ENCODE data around the gene RELN. TPM values are rescaled to one million over a fixed set of nuclear protein-coding genes. Genes with fewer than 3 reads are reported as not detected.

RELN gene
- total and polyA plus RNA-seq, 2 of the 13 experiments (the other 11 are each of a cell fraction or from before 2014, with no cell fraction given), result 315 to 332 TPM

- no peak for FAIRE-seq
- no peaks in the 10 kb centered on the region for H3K79me2 ChIP-seq (ENCODE audit: insufficient read depth, low read length)
- ChIA-PET CTCF (ENCODE audit: low intra/inter-chr PET ratio, low total read pairs) (no interaction called here), POLR2A (no interaction called here)
- intact Hi-C loops (cut with micrococcal nuclease; ENCODE audit: unreplicated experiment), result no loop called here
- no peak overlapping the region for H3K9ac ChIP-seq (ENCODE audit: insufficient read depth, low read depth, low read length)
- H3K4me3 ChIP-seq (replicated peaks in 1 of 3; ENCODE audit: insufficient read depth in 1 of 3, low read depth in 2 of 3, low read length in 3 of 3), result no peak overlapping the region
- no peak overlapping the region for H3K27ac ChIP-seq (ENCODE audit: extremely low read length, insufficient read depth, low read length)
- H4K20me1 ChIP-seq (ENCODE audit: insufficient read depth, low read length), result no peaks in the 10 kb centered on the region
- H3K27me3 ChIP-seq (ENCODE audit: control insufficient read depth in 1 of 2, insufficient read depth in 2 of 2, low read length in 2 of 2), result no peaks in the 10 kb centered on the region
- TF ChIP-seq HOXD1 (CRISPR knock-in tag; IDR thresholded peaks at IDR 0.05) (no peak), EP300 (IDR thresholded peaks at IDR 0.05; ENCODE audit: low read depth in 2 of 2, low read length in 2 of 2) (no peak), EP300 (CRISPR knock-in tag; IDR thresholded peaks at IDR 0.05; ENCODE audit: borderline replicate concordance) (no peak), XBP1 (CRISPR knock-in tag; IDR thresholded peaks at IDR 0.05) (no peak)
- no peak overlapping the region for H2AFZ ChIP-seq (ENCODE audit: low read length)
- peaks cover 0 to 10% of the 10 kb centered on the region in 2 experiments; a peak in 1 of 5 replicates for H3K36me3 ChIP-seq (replicated peaks in 1 of 2; ENCODE audit: control insufficient read depth in 1 of 2, insufficient read depth in 2 of 2, low read length in 2 of 2)
- in situ Hi-C loops (cut with HindIII; ENCODE audit: extremely low pct_ligation_motif_present, low pct_unique_long_range_greater_than_20kb), result no loop called here
- H3K4me1 ChIP-seq (ENCODE audit: insufficient read depth, low read length), result no peaks in the 10 kb centered on the region
- no peak for ATAC-seq
- DNase-seq (ENCODE audit: low spot score), result no peak
- BruUV-seq (replicated peaks), result no TSS peak
- WGBS (ENCODE audit: low lambda C conversion rate), result 70% methylated on average over 5 of the region's 5 CpGs
- no peak overlapping the region for H3K4me2 ChIP-seq (ENCODE audit: low read depth, low read length)
- H3K9me3 ChIP-seq (ENCODE audit: low read length), result no peaks in the 10 kb centered on the region
Measured at GRCh38 chr7:103532955-103533354, 456.5 kb downstream of the RELN start.

DNA sequence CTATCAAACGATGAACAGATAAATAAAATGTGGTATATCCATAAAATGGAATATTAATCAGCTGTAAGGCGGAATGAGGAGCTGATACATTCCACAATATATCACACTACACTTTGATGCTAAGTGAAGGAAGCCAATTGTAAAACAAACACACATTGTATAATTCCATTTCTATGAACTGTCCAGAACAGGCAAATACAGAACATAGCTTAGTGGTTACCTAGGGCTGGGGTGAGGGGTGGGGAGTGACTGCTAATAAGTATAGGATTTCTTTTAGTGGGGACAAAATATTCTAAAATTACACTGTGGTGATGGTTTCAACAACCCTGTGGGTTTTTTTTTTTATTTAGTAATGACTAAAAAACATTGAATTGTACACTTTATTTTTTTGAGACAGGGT lies 461.3 kb downstream of the RELN start:
- Histone ChIP-seq H3K27me3 (ENCODE audit: control insufficient read depth in 1 of 2, insufficient read depth in 2 of 2, low read length in 2 of 2) (no peaks in the 10 kb centered on the region), H3K36me3 (replicated peaks in 1 of 2; ENCODE audit: control insufficient read depth in 1 of 2, insufficient read depth in 2 of 2, low read length in 2 of 2) (peaks cover 0 to 14% of the 10 kb centered on the region in 2 experiments; a peak in 1 of 5 replicates), H3K9me3 (ENCODE audit: low read length) (no peaks in the 10 kb centered on the region), H3K9ac (ENCODE audit: insufficient read depth, low read depth, low read length) (no peak overlapping the region), H3K4me3 (replicated peaks in 1 of 3; ENCODE audit: insufficient read depth in 1 of 3, low read depth in 2 of 3, low read length in 3 of 3) (no peak overlapping the region), H3K79me2 (ENCODE audit: insufficient read depth, low read length) (no peaks in the 10 kb centered on the region), H4K20me1 (ENCODE audit: insufficient read depth, low read length) (no peaks in the 10 kb centered on the region), H3K27ac (ENCODE audit: extremely low read length, insufficient read depth, low read length) (no peak overlapping the region), H3K4me1 (ENCODE audit: insufficient read depth, low read length) (no peaks in the 10 kb centered on the region), H2AFZ (ENCODE audit: low read length) (no peak overlapping the region), H3K4me2 (ENCODE audit: low read depth, low read length) (no peak overlapping the region)
- WGBS (ENCODE audit: low lambda C conversion rate), result 54% methylated on average over 2 of the region's 2 CpGs
- FAIRE-seq (no peak), DNase-seq (ENCODE audit: low spot score) (no peak), ATAC-seq (no peak)
- in situ Hi-C loops (cut with HindIII; ENCODE audit: extremely low pct_ligation_motif_present, low pct_unique_long_range_greater_than_20kb) (no loop called here), intact Hi-C loops (cut with micrococcal nuclease; ENCODE audit: unreplicated experiment) (no loop called here)
- BruUV-seq (replicated peaks), result no TSS peak
- ChIA-PET POLR2A (no interaction called here), CTCF (ENCODE audit: low intra/inter-chr PET ratio, low total read pairs) (no interaction called here)
- no peak for TF ChIP-seq ZNF235 (CRISPR knock-in tag; IDR thresholded peaks at IDR 0.05; ENCODE audit: borderline replicate concordance)
- TF ChIP-seq RXRB (CRISPR knock-in tag; IDR thresholded peaks at IDR 0.05; ENCODE audit: borderline replicate concordance), result no peak
- TF ChIP-seq RAD51 (IDR thresholded peaks at IDR 0.05; ENCODE audit: borderline replicate concordance), result no peak
